GM12874 (cell line): ENCODE measurements around the gene RPS3.

ENCODE experiments used
- CTCF ChIP-seq: IDR thresholded peaks from 2 replicates; pipeline ENCODE4 v1.5.1; 2011; ENCODE audit warnings: low read depth, mild to moderate bottlenecking, control low read depth, low read length, moderate library complexity; ENCODE audit not compliant: insufficient read depth

RPS3 gene

GRCh38 chr11:75454987-75455386 lies 55.7 kb downstream of the RPS3 start:
- TF ChIP-seq CTCF = no peak
